Breast epithelium (tissue), 4 donors: ENCODE results near the gene MTUS2. TPM values are rescaled to one million over a fixed set of nuclear protein-coding genes. Genes with fewer than 3 reads are reported as not detected.

Source experiments
- DNase-seq, 2 donors: peaks; one replicate each; pipeline ENCODE4 v3.0.0-alpha.2; 2019; ENCODE audit warnings: low spot score in 2 of 2
- H3K27ac ChIP-seq, 2 donors: fragments of 200-600 bp; sonication (generic) in 1 of 2; one replicate each; pipeline ENCODE4 v1.5.1; 2016 to 2019; ENCODE audit warnings: mild to moderate bottlenecking in 1 of 2
- H3K27me3 ChIP-seq, 2 donors: fragments of 200-600 bp; sonication (generic) in 1 of 2; one replicate each; pipeline versions ENCODE4 v1.5.1 to v1.6.0; 2017 to 2019; ENCODE audit warnings: control low read depth in 1 of 2, mild to moderate bottlenecking in 1 of 2
- H3K36me3 ChIP-seq: fragments of 200-600 bp; one replicate; pipeline ENCODE4 v1.5.1; 2019
- H3K4me1 ChIP-seq, 2 donors: fragments of 200-600 bp; sonication (generic); one replicate each; pipeline ENCODE4 v1.5.1; 2016 to 2019; ENCODE audit warnings: control low read depth in 1 of 2
- H3K4me3 ChIP-seq, 3 donors: fragments of 200-600 bp; sonication (generic); 1 replicate in 2 of 3; 2 replicates in 1 of 3; pipeline ENCODE4 v1.5.1; 2016 to 2019; ENCODE audit warnings: mild to moderate bottlenecking in 3 of 3, moderate library complexity in 2 of 3
- H3K9me3 ChIP-seq, 2 donors: fragments of 200-600 bp; sonication (generic) in 1 of 2; one replicate each; pipeline ENCODE4 v1.5.1; 2016 to 2019; ENCODE audit warnings: control low read depth in 1 of 2
- CTCF ChIP-seq, 3 donors: fragments of 450-650 bp; IDR thresholded peaks; one replicate each; pipeline ENCODE4 v1.5.1; 2016 to 2017; ENCODE audit warnings: antibody characterized with exemption in 3 of 3, mild to moderate bottlenecking in 3 of 3, moderate library complexity in 3 of 3
- POLR2A ChIP-seq: fragments of 450-650 bp; IDR thresholded peaks from one replicate; pipeline ENCODE4 v1.6.1; 2016; ENCODE audit warnings: antibody characterized with exemption, mild to moderate bottlenecking, moderate library complexity
- POLR2AphosphoS5 ChIP-seq, 3 donors: sonication (generic); formaldehyde crosslinking; IDR thresholded peaks; one replicate each; pipeline ENCODE4 v1.6.1; 2017; ENCODE audit warnings: antibody characterized with exemption in 3 of 3
- intact Hi-C: fragments of 100-400 bp; cut with DNase I; formaldehyde crosslinking; loops from one replicate; pipeline ENCODE4 v1.15.1; 2023; ENCODE audit warnings: low total_unique reads
- total RNA-seq, 3 donors: library from RNA; depleted of rRNA; stranded (reverse); fragments of >200 nt; gene quantifications; one replicate each; pipeline ENCODE4 v1.1.0, GENCODE V29; 2016

Gene MTUS2
- total RNA-seq, 3 donors from 2014 or later: under 0.01 to 1.0 TPM; not detected in 1

DNA sequence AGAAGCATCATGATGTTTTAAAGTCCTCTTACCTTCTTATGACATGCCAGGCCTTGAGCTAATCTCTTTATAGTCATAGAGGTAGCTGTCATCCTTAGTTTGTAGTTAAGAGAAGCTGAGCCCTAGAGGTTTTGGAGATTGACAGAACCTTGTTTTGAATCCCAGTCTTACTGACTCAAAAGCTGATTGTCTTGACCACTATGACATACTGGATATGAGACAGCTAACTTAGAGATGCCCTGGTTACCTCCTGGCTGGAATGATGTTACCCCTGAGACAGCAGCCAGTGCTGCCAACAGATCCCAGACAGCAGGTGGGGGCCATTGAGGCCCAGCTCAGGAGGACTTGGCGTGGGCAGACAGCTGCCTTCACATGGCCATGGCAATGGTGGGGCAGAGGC is 311.0 kb downstream of the MTUS2 start:
- intact Hi-C loops: no loop called here
- TF ChIP-seq CTCF (IDR thresholded peaks at IDR 0.05): no peak

GRCh38 chr13:29131881-29132668 is 311.9 kb downstream of the MTUS2 start:
- no peak overlapping the region for H3K27ac ChIP-seq
- no peaks in the 10 kb centered on the region for H3K36me3 ChIP-seq
- H3K4me3 ChIP-seq: no peak overlapping the region
- peaks cover 0 to 9% of the 10 kb centered on the region in 2 donors for H3K9me3 ChIP-seq
- intact Hi-C loops: no loop called here
- no peak for TF ChIP-seq POLR2AphosphoS5 (IDR thresholded peaks at IDR 0.05)
- no peak for TF ChIP-seq POLR2A
- TF ChIP-seq CTCF (IDR thresholded peaks at IDR 0.05): no peak
- no peaks in the 10 kb centered on the region for H3K4me1 ChIP-seq
- no peak for DNase-seq
- no peaks in the 10 kb centered on the region for H3K27me3 ChIP-seq

More for the DNA sequence above, 311.0 kb downstream of the MTUS2 start:
- Histone ChIP-seq H3K36me3 (no peaks in the 10 kb centered on the region), H3K4me1 (no peaks in the 10 kb centered on the region), H3K9me3 (no peaks in the 10 kb centered on the region), H3K27me3 (no peaks in the 10 kb centered on the region), H3K4me3 (no peak overlapping the region), H3K27ac (no peak overlapping the region)
- no peak for DNase-seq

GRCh38 chr13:29136341-29136740 is 316.2 kb downstream of the MTUS2 start:
- no peaks in the 10 kb centered on the region for H3K36me3 ChIP-seq
- no peaks in the 10 kb centered on the region for H3K27me3 ChIP-seq
- H3K27ac ChIP-seq: no peak overlapping the region
- intact Hi-C loops: no loop called here
- H3K9me3 ChIP-seq: peaks cover 0 to 19% of the 10 kb centered on the region in 2 donors
- TF ChIP-seq CTCF (IDR thresholded peaks at IDR 0.05): no peak
- no peak for TF ChIP-seq POLR2A
- no peak for TF ChIP-seq POLR2AphosphoS5 (IDR thresholded peaks at IDR 0.05)
- H3K4me1 ChIP-seq: no peaks in the 10 kb centered on the region
- no peak for DNase-seq
- H3K4me3 ChIP-seq: no peak overlapping the region

DNA sequence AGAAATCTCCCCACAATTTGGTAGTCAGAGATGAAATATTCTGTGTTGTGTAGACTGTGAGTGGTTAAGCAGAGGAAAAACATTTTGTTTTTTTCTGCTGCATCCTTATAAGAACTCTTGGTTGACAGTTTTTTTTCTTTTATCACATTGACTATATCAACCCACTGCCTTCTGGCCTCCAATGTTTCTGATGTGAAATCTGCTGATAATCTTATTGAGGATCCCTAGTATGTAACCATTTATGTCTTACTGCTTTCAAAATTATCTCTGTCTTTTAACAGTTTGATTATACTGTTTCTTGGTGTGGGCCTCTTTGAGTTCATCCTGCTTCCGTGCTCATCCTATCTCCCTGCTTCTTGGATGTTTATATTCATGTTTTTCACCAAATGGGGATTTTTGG is 316.9 kb downstream of the MTUS2 start:
- no peaks in the 10 kb centered on the region for H3K36me3 ChIP-seq
- H3K4me1 ChIP-seq: no peaks in the 10 kb centered on the region
- peaks cover under 1 to 19% of the 10 kb centered on the region in 2 donors for H3K9me3 ChIP-seq
- TF ChIP-seq POLR2A: no peak
- no peak for TF ChIP-seq POLR2AphosphoS5 (IDR thresholded peaks at IDR 0.05)
- no peak for TF ChIP-seq CTCF (IDR thresholded peaks at IDR 0.05)
- no peak for DNase-seq
- H3K27ac ChIP-seq: no peak overlapping the region
- intact Hi-C loops: no loop called here
- no peak overlapping the region for H3K4me3 ChIP-seq
- H3K27me3 ChIP-seq: no peaks in the 10 kb centered on the region

- no peaks in the 10 kb centered on the region for H3K36me3 ChIP-seq
- no peak for DNase-seq
- H3K4me3 ChIP-seq: no peak overlapping the region
- peaks cover 4 to 19% of the 10 kb centered on the region in 2 donors for H3K9me3 ChIP-seq
- no peaks in the 10 kb centered on the region for H3K27me3 ChIP-seq
- intact Hi-C loops: no loop called here
- no peaks in the 10 kb centered on the region for H3K4me1 ChIP-seq
- H3K27ac ChIP-seq: no peak overlapping the region
- TF ChIP-seq CTCF (IDR thresholded peaks at IDR 0.05): no peak
- no peak for TF ChIP-seq POLR2A
- no peak for TF ChIP-seq POLR2AphosphoS5 (IDR thresholded peaks at IDR 0.05)
These were observed 317.9 kb downstream of the MTUS2 start for GRCh38 chr13:29137995-29138394.
